T-cell (primary cell): ENCODE results near the gene INHBC. TPM values are rescaled to one million over a fixed set of nuclear protein-coding genes. Genes with fewer than 3 reads are reported as not detected.

Source experiments
- ATAC-seq, 4 experiments: fragments of 200-7000 bp in 3 of 4; fragments of 150-1000 bp in 1 of 4; cut with Tn5 transposase; replicated peaks in 1 of 4; 1 replicate in 3 of 4; 2 replicates in 1 of 4; pipeline ENCODE4 v1.10.0; 2021; ENCODE audit warnings: moderate library complexity in 3 of 4, mild to moderate bottlenecking in 2 of 4, moderate number of reproducible peaks in 1 of 4
- CTCF ChIA-PET, 2 donors: fragments of 300-600 bp; sonication (Branson Sonifier 250); formaldehyde crosslinking; loops; one replicate each; lab custom pipeline; 2022; ENCODE audit warnings: antibody characterized with exemption in 2 of 2; lab: Charles Lee
- POLR2A ChIA-PET, 2 donors: fragments of 300-600 bp; sonication (Branson Sonifier 250); formaldehyde crosslinking; loops; one replicate each; lab custom pipeline; 2022; ENCODE audit warnings: antibody characterized with exemption in 2 of 2; lab: Charles Lee
- DNase-seq, 35 experiments: peaks; one replicate each; pipeline versions ENCODE4 v3.0.0 to v3.0.0-alpha.2; 2013 to 2023
- H3K27ac ChIP-seq: one replicate; pipeline ENCODE4 v1.5.1; 2013; ENCODE audit warnings: low read length
- H3K27me3 ChIP-seq, 2 experiments: replicated peaks in 1 of 2; 1 replicate in 1 of 2; 2 replicates in 1 of 2; pipeline versions ENCODE4 v1.6.1 to v1.7.0; 2013; ENCODE audit warnings: low read length in 1 of 2, mixed read lengths in 1 of 2; ENCODE audit not compliant: control insufficient read depth in 2 of 2, insufficient read depth in 2 of 2; ENCODE audit errors: extremely low read depth in 1 of 2
- H3K36me3 ChIP-seq, 2 donors: 1 replicate in 1 of 2; 2 replicates in 1 of 2; pipeline versions ENCODE4 v1.6.1 to v1.7.0; 2013; ENCODE audit warnings: low read length in 1 of 2; ENCODE audit not compliant: control insufficient read depth in 2 of 2, insufficient read depth in 1 of 2; ENCODE audit errors: extremely low read depth in 1 of 2
- H3K4me1 ChIP-seq, 2 experiments: 1 replicate in 1 of 2; 2 replicates in 1 of 2; pipeline versions ENCODE4 v1.6.1 to v1.7.0; 2013; ENCODE audit warnings: low read length in 2 of 2, mixed read lengths in 1 of 2; ENCODE audit not compliant: insufficient read depth in 2 of 2, control insufficient read depth in 1 of 2; ENCODE audit errors: extremely low read depth in 1 of 2
- H3K4me3 ChIP-seq, 2 donors: 1 replicate in 1 of 2; 2 replicates in 1 of 2; pipeline versions ENCODE4 v1.5.1 to v1.7.0; 2013; ENCODE audit warnings: mild to moderate bottlenecking in 2 of 2, low read length in 1 of 2, moderate library complexity in 1 of 2; ENCODE audit not compliant: control insufficient read depth in 1 of 2; ENCODE audit errors: extremely low read depth in 1 of 2
- H3K9me3 ChIP-seq: 2 replicates; pipeline ENCODE4 v1.7.0; 2013
- H3K27ac Mint-ChIP-seq, 2 donors: one replicate each; pipeline ENCODE4 v1.8.0; 2020 to 2021; ENCODE audit warnings: mild to moderate bottlenecking in 2 of 2, mixed read lengths in 2 of 2
- H3K27me3 Mint-ChIP-seq, 2 donors: one replicate each; pipeline ENCODE4 v1.8.0; 2021 to 2022; ENCODE audit warnings: mixed read lengths in 2 of 2
- H3K36me3 Mint-ChIP-seq: one replicate; pipeline ENCODE4 v1.8.0; 2021; ENCODE audit warnings: mixed read lengths
- H3K4me1 Mint-ChIP-seq, 3 donors: one replicate each; pipeline ENCODE4 v1.8.0; 2020 to 2022; ENCODE audit warnings: mixed read lengths in 3 of 3, mild to moderate bottlenecking in 1 of 3
- H3K4me3 Mint-ChIP-seq, 3 donors: one replicate each; pipeline ENCODE4 v1.8.0; 2020 to 2022; ENCODE audit warnings: mild to moderate bottlenecking in 3 of 3, mixed read lengths in 3 of 3, moderate library complexity in 3 of 3
- H3K9me3 Mint-ChIP-seq, 3 donors: one replicate each; pipeline ENCODE4 v1.8.0; 2020 to 2022; ENCODE audit warnings: mixed read lengths in 3 of 3
- WGBS: methylation state at CpG from one replicate; pipeline ENCODE4 v1.1.5; 2013; ENCODE audit warnings: missing lambda C conversion rate; ENCODE audit not compliant: insufficient coverage; 5-methylcytosine and 5-hydroxymethylcytosine counted together
- total RNA-seq, 35 experiments: library from RNA in 6 of 35; stranded (reverse) in 6 of 35; fragments of 120-200 nt in 1 of 35; gene quantifications; one replicate each; pipeline versions ENCODE4 v1.2.1 to v1.2.4 and lab custom pipeline; 2013 to 2026

The INHBC gene
- total RNA-seq, 5 donors from 2014 or later (not counting 1 experiment from before 2014, with no cell fraction given), result 0.13 to 0.23 (median 0.18) TPM; not detected in 2

GRCh38 chr12:57477710-57478681 lies 43.4 kb downstream of the INHBC start:
- peak overlapping the region; percentile 98 for H3K27ac ChIP-seq
- peak overlapping the region; percentile 83 to 91 for H3K4me3 ChIP-seq
- CTCF ChIA-PET, result interaction anchor here (0.6 to 4.2 kb wide), 11 partner anchors 8 to 166 kb away, joined by 3 to 53 read pairs (median 4); partner anchors contain the start of genes DDIT3 (in 1 of the 2) and GLI1 (in 1 of the 2)
- DNase-seq (peak in 28 of 35 experiments; percentile 15 to 78 (median 44)), ATAC-seq (peak; percentile 55 to 57 (median 56))
- peak overlapping the region; percentile 98 to 99 (median 98) for H3K4me3 Mint-ChIP-seq
- no peaks in the 10 kb centered on the region for H3K27me3 Mint-ChIP-seq
- POLR2A ChIA-PET, result interaction anchor here in 1 of 2 donors (1.0 to 1.4 kb wide), 4 partner anchors 19 to 463 kb away, joined by 3 to 6 read pairs (median 4); partner anchors contain the start of genes ATP23 and DDIT3
- H3K9me3 ChIP-seq, result no peaks in the 10 kb centered on the region
- WGBS, result 12% methylated on average over 3 of the region's 12 CpGs
- H3K27me3 ChIP-seq, result no peaks in the 10 kb centered on the region
- peaks cover 26% of the 10 kb centered on the region for H3K36me3 Mint-ChIP-seq
- peaks cover 8 to 25% of the 10 kb centered on the region in 2 donors for H3K36me3 ChIP-seq
- H3K4me1 ChIP-seq, result peaks cover 28 to 86% of the 10 kb centered on the region in 2 experiments
- H3K9me3 Mint-ChIP-seq, result no peaks in the 10 kb centered on the region
- peak overlapping the region; percentile 98 for H3K27ac Mint-ChIP-seq
- peaks cover 68 to 83% (median 82%) of the 10 kb centered on the region in 3 donors for H3K4me1 Mint-ChIP-seq

GRCh38 chr12:57479043-57479375 lies 44.4 kb downstream of the INHBC start:
- CTCF ChIA-PET, result interaction anchor here in 1 of 2 donors (4.2 kb wide), 1 partner anchor 20 kb away, joined by 23 read pairs; the partner anchor contains the start of gene GLI1
- Histone ChIP-seq H3K27ac (peak overlapping the region; percentile 98), H3K9me3 (no peaks in the 10 kb centered on the region), H3K4me3 (peak overlapping the region; percentile 48 to 83), H3K4me1 (peaks cover 28 to 79% of the 10 kb centered on the region in 2 experiments), H3K27me3 (no peaks in the 10 kb centered on the region), H3K36me3 (peaks cover 8 to 17% of the 10 kb centered on the region in 2 donors)
- peak overlapping the region; percentile 98 to 99 (median 98) for H3K4me3 Mint-ChIP-seq
- H3K4me1 Mint-ChIP-seq, result peaks cover 65 to 80% (median 73%) of the 10 kb centered on the region in 3 donors
- H3K9me3 Mint-ChIP-seq, result no peaks in the 10 kb centered on the region
- DNase-seq, result peak in 1 of 35 experiments; percentile 34
- H3K27me3 Mint-ChIP-seq, result no peaks in the 10 kb centered on the region
- H3K27ac Mint-ChIP-seq, result peak overlapping the region; percentile 98
- POLR2A ChIA-PET, result interaction anchor here in 1 of 2 donors (1.3 to 1.9 kb wide), 2 partner anchors 20 to 42 kb away, joined by 3 to 10 read pairs; partner anchors contain the start of gene DDIT3
- WGBS, result 88% methylated on average over 2 of the region's 10 CpGs
- ATAC-seq, result no peak
- peaks cover 18% of the 10 kb centered on the region for H3K36me3 Mint-ChIP-seq

- CTCF ChIA-PET, result interaction anchor here (0.7 to 4.2 kb wide), 5 partner anchors 18 to 47 kb away, joined by 3 to 23 read pairs (median 4); partner anchors contain the start of genes DDIT3 (in 1 of the 2) and GLI1 (in 1 of the 2)
- Histone ChIP-seq H3K9me3 (no peaks in the 10 kb centered on the region), H3K4me1 (peaks cover 28 to 73% of the 10 kb centered on the region in 2 experiments), H3K36me3 (peaks cover 8 to 12% of the 10 kb centered on the region in 2 donors), H3K27ac (peak within 1 kb of the TSS; percentile 98), H3K27me3 (no peaks in the 10 kb centered on the region), H3K4me3 (peak within 1 kb of the TSS; percentile 48 to 83)
- Mint-ChIP-seq H3K4me1 (peaks cover 60 to 75% (median 68%) of the 10 kb centered on the region in 3 donors), H3K27ac (peak within 1 kb of the TSS; percentile 98), H3K36me3 (peaks cover 13% of the 10 kb centered on the region), H3K9me3 (no peaks in the 10 kb centered on the region), H3K27me3 (no peaks in the 10 kb centered on the region), H3K4me3 (peak within 1 kb of the TSS; percentile 98 to 99 (median 98))
- ATAC-seq (peak; percentile 58 to 73 (median 64)), DNase-seq (peak; percentile 33 to 87 (median 66))
- POLR2A ChIA-PET, result interaction anchor here (0.5 to 1.9 kb wide), 10 partner anchors 20 to 851 kb away, joined by 3 to 10 read pairs (median 4); partner anchors contain the start of genes DDIT3 (in 1 of the 2) and GLI1 (in 1 of the 2)
- 28% methylated on average over 3 of the region's 6 CpGs for WGBS
Observed at GRCh38 chr12:57479376-57480115, 45.0 kb downstream of the INHBC start, which contains the start of gene ARHGAP9. Gene ARHGAP9, minus strand, starts transcription at chr12:57479866. Its CDS starts 460 bp downstream, at chr12:57479406.

- H3K4me1 ChIP-seq, result peaks cover 25 to 52% of the 10 kb centered on the region in 2 experiments
- POLR2A ChIA-PET, result interaction anchor here in 1 of 2 donors (0.9 kb wide), 1 partner anchor 33 kb away, joined by 5 read pairs; no protein-coding TSS in a partner anchor
- H3K36me3 Mint-ChIP-seq, result peaks cover 5% of the 10 kb centered on the region
- DNase-seq (no peak), ATAC-seq (no peak)
- no peaks in the 10 kb centered on the region for H3K9me3 Mint-ChIP-seq
- H3K27me3 ChIP-seq, result no peaks in the 10 kb centered on the region
- H3K36me3 ChIP-seq, result no peaks in the 10 kb centered on the region
- CTCF ChIA-PET, result interaction anchor here in 1 of 2 donors (4.2 kb wide), 1 partner anchor 23 kb away, joined by 23 read pairs; the partner anchor contains the start of gene GLI1
- peaks cover 48 to 59% (median 55%) of the 10 kb centered on the region in 3 donors for H3K4me1 Mint-ChIP-seq
- no CpG with 5 or more reads among the region's 1 CpG for WGBS
- H3K27me3 Mint-ChIP-seq, result no peaks in the 10 kb centered on the region
- H3K4me3 ChIP-seq, result no peak overlapping the region
- H3K27ac Mint-ChIP-seq, result peak overlapping the region; percentile 98
- peak overlapping the region in 2 of 3 donors; percentile 0 to 98 for H3K4me3 Mint-ChIP-seq
- no peaks in the 10 kb centered on the region for H3K9me3 ChIP-seq
- peak overlapping the region; percentile 98 for H3K27ac ChIP-seq
Observed at GRCh38 chr12:57481671-57482070, 47.1 kb downstream of the INHBC start.

GRCh38 chr12:57483466-57483865 lies 48.9 kb downstream of the INHBC start:
- no peak for DNase-seq
- Histone ChIP-seq H3K36me3 (no peaks in the 10 kb centered on the region), H3K9me3 (no peaks in the 10 kb centered on the region), H3K27ac (no peak overlapping the region), H3K4me1 (peaks cover 23 to 48% of the 10 kb centered on the region in 2 experiments), H3K27me3 (no peaks in the 10 kb centered on the region), H3K4me3 (no peak overlapping the region)
- Mint-ChIP-seq H3K27ac (peak overlapping the region; percentile 40 to 42), H3K27me3 (no peaks in the 10 kb centered on the region), H3K4me1 (peaks cover 50 to 55% (median 53%) of the 10 kb centered on the region in 3 donors), H3K36me3 (peaks cover 4% of the 10 kb centered on the region), H3K4me3 (no peak overlapping the region), H3K9me3 (no peaks in the 10 kb centered on the region)
- 89% methylated on average over 5 of the region's 5 CpGs for WGBS
- no peak for ATAC-seq
- POLR2A ChIA-PET, result no interaction called here
- CTCF ChIA-PET, result no interaction called here
